ENCODE measurements around the gene GAS2. TPM values are rescaled to one million over a fixed set of nuclear protein-coding genes. Genes with fewer than 3 reads are reported as not detected.

GAS2 gene
- polyA plus RNA-seq, 1 donor from 2014 or later: 8.0 TPM

GRCh38 chr11:22830082-22830414, 163.6 kb downstream of the GAS2 start:
- Histone ChIP-seq H3K4me3 (ENCODE audit: low read length) (peak overlapping the region; percentile 82), H3K27ac (ENCODE audit: low read length) (no peak overlapping the region), H3K27me3 (ENCODE audit: insufficient read depth, low read depth, low read length) (no peaks in the 10 kb centered on the region), H4K20me1 (ENCODE audit: insufficient read depth) (no peaks in the 10 kb centered on the region), H3F3A (ENCODE audit: insufficient read depth, low read length, poor library complexity, severe bottlenecking) (no peaks in the 10 kb centered on the region), H3K9ac (ENCODE audit: low read length) (peak overlapping the region; percentile 33), H3K9me3 (ENCODE audit: low read length) (no peaks in the 10 kb centered on the region), H3K4me2 (ENCODE audit: low read length) (peak overlapping the region; percentile 3), H3K79me2 (replicated peaks; ENCODE audit: insufficient read depth, low read length) (peaks cover 6% of the 10 kb centered on the region), H3K36me3 (ENCODE audit: insufficient read depth, low read length) (no peaks in the 10 kb centered on the region), H2AFZ (ENCODE audit: low read depth, low read length) (no peak overlapping the region), H3K9me2 (ENCODE audit: insufficient read depth, low read length) (no peaks in the 10 kb centered on the region)
- no peak for TF ChIP-seq EP300 (conservative IDR thresholded peaks at IDR 0.05; ENCODE audit: poor library complexity, severe bottlenecking)

- H3K9ac ChIP-seq (ENCODE audit: low read length): no peak overlapping the region
- peaks cover 6% of the 10 kb centered on the region for H3K79me2 ChIP-seq (replicated peaks; ENCODE audit: insufficient read depth, low read length)
- H3K27ac ChIP-seq (ENCODE audit: low read length): no peak overlapping the region
- no peaks in the 10 kb centered on the region for H3F3A ChIP-seq (ENCODE audit: insufficient read depth, low read length, poor library complexity, severe bottlenecking)
- no peak for TF ChIP-seq MXI1 (conservative IDR thresholded peaks at IDR 0.05; ENCODE audit: poor library complexity, severe bottlenecking)
- TF ChIP-seq REST (IDR thresholded peaks at IDR 0.05; ENCODE audit: borderline replicate concordance): no peak
- TF ChIP-seq POLR2AphosphoS5 (IDR thresholded peaks at IDR 0.05): no peak
- TF ChIP-seq EZH2 (IDR thresholded peaks at IDR 0.05; ENCODE audit: borderline replicate concordance, insufficient read depth, low read length, poor library complexity, severe bottlenecking): no peak
- TF ChIP-seq SMC3 (conservative IDR thresholded peaks at IDR 0.05; ENCODE audit: poor library complexity): no peak
- no peak for TF ChIP-seq RAD21 (conservative IDR thresholded peaks at IDR 0.05)
- no peak for TF ChIP-seq CTCF (IDR thresholded peaks at IDR 0.05; ENCODE audit: poor library complexity, severe bottlenecking)
- TF ChIP-seq TAF1 (IDR thresholded peaks at IDR 0.05; ENCODE audit: low read depth): no peak
- no peak for TF ChIP-seq EP300 (conservative IDR thresholded peaks at IDR 0.05; ENCODE audit: poor library complexity, severe bottlenecking)
- no peak overlapping the region for H2AFZ ChIP-seq (ENCODE audit: low read depth, low read length)
- H3K4me2 ChIP-seq (ENCODE audit: low read length): no peak overlapping the region
- H3K9me2 ChIP-seq (ENCODE audit: insufficient read depth, low read length): no peaks in the 10 kb centered on the region
- H3K4me3 ChIP-seq (ENCODE audit: low read length): no peak overlapping the region
- no peaks in the 10 kb centered on the region for H3K9me3 ChIP-seq (ENCODE audit: low read length)
- no peaks in the 10 kb centered on the region for H4K20me1 ChIP-seq (ENCODE audit: insufficient read depth)
- H3K36me3 ChIP-seq (ENCODE audit: insufficient read depth, low read length): no peaks in the 10 kb centered on the region
- H3K27me3 ChIP-seq (ENCODE audit: insufficient read depth, low read depth, low read length): no peaks in the 10 kb centered on the region
Observed at GRCh38 chr11:22832315-22833015, 166.1 kb downstream of the GAS2 start.

All from neural cell (in vitro differentiated cells).